WERI-Rb-1 (cell line): ENCODE measurements around the gene POLA1.

Experiments used
- DNase-seq: peaks from one replicate; pipeline ENCODE4 v3.0.0-alpha.2; 2020
- H3K27ac ChIP-seq: fragments of 250-450 bp; sonication (Bioruptor Pico); 2 replicates; pipeline ENCODE4 v1.5.1; 2020; ENCODE audit warnings: mild to moderate bottlenecking, moderate library complexity
- H3K27me3 ChIP-seq: fragments of 250-450 bp; sonication (Bioruptor Pico); 2 replicates; pipeline ENCODE4 v1.5.1; 2021; ENCODE audit warnings: mild to moderate bottlenecking, low read depth, moderate library complexity; ENCODE audit not compliant: insufficient read depth, severe bottlenecking
- H3K36me3 ChIP-seq: fragments of 250-450 bp; sonication (Bioruptor Pico); 2 replicates; pipeline ENCODE4 v1.5.1; 2020; ENCODE audit warnings: mild to moderate bottlenecking, moderate library complexity
- H3K4me3 ChIP-seq: 2 replicates; pipeline ENCODE4 v1.5.1; 2011; ENCODE audit warnings: low read depth, mild to moderate bottlenecking, control low read depth, low read length
- H3K9me3 ChIP-seq: fragments of 250-450 bp; sonication (Bioruptor Pico); 2 replicates; pipeline ENCODE4 v1.5.1; 2021; ENCODE audit warnings: mild to moderate bottlenecking, moderate library complexity; ENCODE audit not compliant: severe bottlenecking
- CTCF ChIP-seq: IDR thresholded peaks from 2 replicates; pipeline ENCODE4 v1.5.1; 2011; ENCODE audit warnings: low read depth, mild to moderate bottlenecking, control low read depth, inconsistent platforms, low read length

POLA1 gene

GRCh38 chrX:25012793-25013631 is 319.3 kb downstream of the POLA1 start:
- no peak overlapping the region for H3K27ac ChIP-seq
- H3K27me3 ChIP-seq = peaks cover 96% of the 10 kb centered on the region
- DNase-seq = no peak

GRCh38 chrX:25013632-25014365 is 320.1 kb downstream of the POLA1 start:
- no peak for DNase-seq

More at GRCh38 chrX:25012793-25013631, 319.3 kb downstream of the POLA1 start:
- TF ChIP-seq CTCF = no peak
- peak overlapping the region; percentile 32 for H3K4me3 ChIP-seq
- H3K9me3 ChIP-seq = peaks cover 4% of the 10 kb centered on the region
- H3K36me3 ChIP-seq = no peaks in the 10 kb centered on the region

GRCh38 chrX:25014366-25014838 is 320.7 kb downstream of the POLA1 start:
- H3K4me3 ChIP-seq = no peak overlapping the region
- no peak overlapping the region for H3K27ac ChIP-seq
- no peak for TF ChIP-seq CTCF
- H3K27me3 ChIP-seq = peaks cover 93% of the 10 kb centered on the region
- peaks cover 4% of the 10 kb centered on the region for H3K9me3 ChIP-seq
- no peak for DNase-seq
- H3K36me3 ChIP-seq = no peaks in the 10 kb centered on the region

More at GRCh38 chrX:25013632-25014365, 320.1 kb downstream of the POLA1 start:
- no peak for TF ChIP-seq CTCF
- H3K27me3 ChIP-seq = peaks cover 93% of the 10 kb centered on the region
- H3K36me3 ChIP-seq = no peaks in the 10 kb centered on the region
- H3K9me3 ChIP-seq = peaks cover 4% of the 10 kb centered on the region
- H3K27ac ChIP-seq = no peak overlapping the region
- no peak overlapping the region for H3K4me3 ChIP-seq

GRCh38 chrX:25015486-25016360 is 322.0 kb downstream of the POLA1 start, which contains the start of gene ARX:
Gene ARX, minus strand, starts transcription at chrX:25015965. Its CDS starts 228 bp downstream, at chrX:25015737.
- TF ChIP-seq CTCF = no peak
- Histone ChIP-seq H3K36me3 (no peaks in the 10 kb centered on the region), H3K9me3 (peaks cover 4% of the 10 kb centered on the region), H3K4me3 (peak within 1 kb of the TSS; percentile 15), H3K27me3 (peaks cover 92% of the 10 kb centered on the region), H3K27ac (no peak within 1 kb of the TSS)
- peak; percentile 71 for DNase-seq

- Histone ChIP-seq H3K9me3 (peaks cover 4% of the 10 kb centered on the region), H3K36me3 (no peaks in the 10 kb centered on the region), H3K27ac (no peak overlapping the region), H3K4me3 (no peak overlapping the region), H3K27me3 (peaks cover 92% of the 10 kb centered on the region)
- DNase-seq = no peak
- no peak for TF ChIP-seq CTCF
Measured at GRCh38 chrX:25016361-25016671, 322.6 kb downstream of the POLA1 start.
